ENCODE results near the gene KRT77. TPM values are rescaled to one million over a fixed set of nuclear protein-coding genes. Genes with fewer than 3 reads are reported as not detected.

Gene KRT77
- total RNA-seq, 6 experiments from 2014 or later, result not detected

DNA sequence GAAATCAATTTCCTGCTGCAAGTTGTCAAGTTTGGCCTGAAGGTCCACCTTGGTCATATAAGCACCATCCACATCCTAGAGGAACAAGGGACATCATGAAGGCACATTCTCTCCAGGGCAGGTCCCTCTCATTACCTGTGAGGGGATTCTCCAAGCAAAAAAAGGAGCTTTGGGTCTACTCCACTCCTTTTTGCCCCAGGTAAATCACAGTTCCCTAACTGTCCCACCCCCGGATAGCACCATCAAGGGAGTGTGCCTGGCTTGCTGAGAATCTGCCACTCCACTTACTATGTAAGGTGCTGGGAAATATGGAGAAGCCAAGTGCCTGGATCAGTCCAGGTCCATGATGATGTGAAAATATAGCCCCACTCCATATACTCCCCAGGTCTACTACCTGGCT lies 25.7 kb downstream of the KRT77 start:
- Histone ChIP-seq H3K27me3 (no peaks in the 10 kb centered on the region), H3K9me3 (no peaks in the 10 kb centered on the region), H3K4me1 (no peaks in the 10 kb centered on the region), H3K27ac (no peak overlapping the region), H3K36me3 (no peaks in the 10 kb centered on the region), H3K4me3 (no peak overlapping the region)
- no CpG with 5 or more reads among the region's 1 CpG for WGBS (ENCODE audit: insufficient coverage, low coverage, low lambda C conversion rate, missing lambda C conversion rate)
- intact Hi-C loops (cut with DNase I), result no loop called here
- DNase-seq (no peak), ATAC-seq (no peak)
- TF ChIP-seq POLR2A (IDR thresholded peaks at IDR 0.05), result no peak
- TF ChIP-seq, protein P1, sequence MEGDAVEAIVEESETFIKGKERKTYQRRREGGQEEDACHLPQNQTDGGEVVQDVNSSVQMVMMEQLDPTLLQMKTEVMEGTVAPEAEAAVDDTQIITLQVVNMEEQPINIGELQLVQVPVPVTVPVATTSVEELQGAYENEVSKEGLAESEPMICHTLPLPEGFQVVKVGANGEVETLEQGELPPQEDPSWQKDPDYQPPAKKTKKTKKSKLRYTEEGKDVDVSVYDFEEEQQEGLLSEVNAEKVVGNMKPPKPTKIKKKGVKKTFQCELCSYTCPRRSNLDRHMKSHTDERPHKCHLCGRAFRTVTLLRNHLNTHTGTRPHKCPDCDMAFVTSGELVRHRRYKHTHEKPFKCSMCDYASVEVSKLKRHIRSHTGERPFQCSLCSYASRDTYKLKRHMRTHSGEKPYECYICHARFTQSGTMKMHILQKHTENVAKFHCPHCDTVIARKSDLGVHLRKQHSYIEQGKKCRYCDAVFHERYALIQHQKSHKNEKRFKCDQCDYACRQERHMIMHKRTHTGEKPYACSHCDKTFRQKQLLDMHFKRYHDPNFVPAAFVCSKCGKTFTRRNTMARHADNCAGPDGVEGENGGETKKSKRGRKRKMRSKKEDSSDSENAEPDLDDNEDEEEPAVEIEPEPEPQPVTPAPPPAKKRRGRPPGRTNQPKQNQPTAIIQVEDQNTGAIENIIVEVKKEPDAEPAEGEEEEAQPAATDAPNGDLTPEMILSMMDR (IDR thresholded peaks at IDR 0.05), result no peak

DNA sequence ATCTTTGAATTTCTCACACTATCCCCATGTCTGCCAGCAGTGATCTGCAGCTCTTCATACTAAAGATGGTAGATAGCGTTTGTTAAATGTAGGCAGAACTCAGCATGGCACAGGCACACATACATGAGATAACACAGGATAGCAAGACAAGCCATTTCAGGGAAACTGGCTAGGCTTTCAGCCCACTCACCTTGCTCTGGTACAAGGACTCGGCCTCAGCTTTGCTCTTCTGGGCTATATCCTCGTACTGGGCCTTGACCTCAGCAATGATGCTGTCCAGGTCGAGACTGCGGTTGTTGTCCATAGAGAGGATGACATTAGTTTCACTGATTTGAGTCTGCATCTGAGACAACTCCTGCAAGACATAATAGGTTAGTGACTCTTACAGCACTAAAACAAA lies 26.2 kb downstream of the KRT77 start:
- no peak for DNase-seq
- Histone ChIP-seq H3K9me3 (no peaks in the 10 kb centered on the region), H3K4me1 (no peaks in the 10 kb centered on the region), H3K27me3 (no peaks in the 10 kb centered on the region), H3K27ac (no peak overlapping the region), H3K36me3 (no peaks in the 10 kb centered on the region), H3K4me3 (no peak overlapping the region)
- 57% methylated on average over 5 of the region's 5 CpGs for WGBS (ENCODE audit: insufficient coverage, low coverage, low lambda C conversion rate, missing lambda C conversion rate)
- no peak for ATAC-seq
- no peak for TF ChIP-seq POLR2A (IDR thresholded peaks at IDR 0.05)
- TF ChIP-seq, protein P1 (IDR thresholded peaks at IDR 0.05), result no peak
- intact Hi-C loops (cut with DNase I), result no loop called here

GRCh38 chr12:52676163-52676562 lies 27.2 kb downstream of the KRT77 start:
- ATAC-seq, result no peak
- no peaks in the 10 kb centered on the region for H3K36me3 ChIP-seq
- WGBS (ENCODE audit: insufficient coverage, low coverage, low lambda C conversion rate, missing lambda C conversion rate), result 37% methylated on average over 3 of the region's 7 CpGs
- H3K4me3 ChIP-seq, result no peak overlapping the region
- H3K4me1 ChIP-seq, result no peaks in the 10 kb centered on the region
- H3K27ac ChIP-seq, result no peak overlapping the region
- H3K9me3 ChIP-seq, result no peaks in the 10 kb centered on the region
- H3K27me3 ChIP-seq, result no peaks in the 10 kb centered on the region
- intact Hi-C loops (cut with DNase I), result no loop called here
- TF ChIP-seq, protein P1 (IDR thresholded peaks at IDR 0.05), result no peak
- TF ChIP-seq POLR2A (IDR thresholded peaks at IDR 0.05), result no peak
- DNase-seq, result no peak

GRCh38 chr12:52675301-52675701 lies 28.0 kb downstream of the KRT77 start:
- TF ChIP-seq, protein P1 (IDR thresholded peaks at IDR 0.05), result no peak
- no peak for TF ChIP-seq POLR2A (IDR thresholded peaks at IDR 0.05)
- WGBS (ENCODE audit: insufficient coverage, low coverage, low lambda C conversion rate, missing lambda C conversion rate), result 68% methylated on average over 8 of the region's 28 CpGs
- no peak for ATAC-seq
- DNase-seq, result no peak
- Histone ChIP-seq H3K4me3 (no peak overlapping the region), H3K9me3 (no peaks in the 10 kb centered on the region), H3K36me3 (no peaks in the 10 kb centered on the region), H3K27ac (no peak overlapping the region), H3K27me3 (no peaks in the 10 kb centered on the region), H3K4me1 (no peaks in the 10 kb centered on the region)
- intact Hi-C loops (cut with DNase I), result no loop called here

GRCh38 chr12:52674433-52674775 lies 28.9 kb downstream of the KRT77 start:
- Histone ChIP-seq H3K36me3 (no peaks in the 10 kb centered on the region), H3K9me3 (no peaks in the 10 kb centered on the region), H3K27me3 (no peaks in the 10 kb centered on the region), H3K4me1 (no peaks in the 10 kb centered on the region), H3K4me3 (no peak overlapping the region), H3K27ac (no peak overlapping the region)
- WGBS (ENCODE audit: insufficient coverage, low coverage, low lambda C conversion rate, missing lambda C conversion rate), result 80% methylated on average over 4 of the region's 4 CpGs
- TF ChIP-seq, protein P1 (IDR thresholded peaks at IDR 0.05), result no peak
- no peak for TF ChIP-seq POLR2A (IDR thresholded peaks at IDR 0.05)
- intact Hi-C loops (cut with DNase I), result no loop called here
- no peak for ATAC-seq
- no peak for DNase-seq
